Inferior parietal cortex (tissue), 1 donor: Measurements from ENCODE around the gene TNFRSF1B.

Experiments
- DNase-seq: peaks from one replicate; pipeline ENCODE4 v3.0.0-alpha.2; 2016; ENCODE audit errors: extremely low spot score

Gene TNFRSF1B

DNA sequence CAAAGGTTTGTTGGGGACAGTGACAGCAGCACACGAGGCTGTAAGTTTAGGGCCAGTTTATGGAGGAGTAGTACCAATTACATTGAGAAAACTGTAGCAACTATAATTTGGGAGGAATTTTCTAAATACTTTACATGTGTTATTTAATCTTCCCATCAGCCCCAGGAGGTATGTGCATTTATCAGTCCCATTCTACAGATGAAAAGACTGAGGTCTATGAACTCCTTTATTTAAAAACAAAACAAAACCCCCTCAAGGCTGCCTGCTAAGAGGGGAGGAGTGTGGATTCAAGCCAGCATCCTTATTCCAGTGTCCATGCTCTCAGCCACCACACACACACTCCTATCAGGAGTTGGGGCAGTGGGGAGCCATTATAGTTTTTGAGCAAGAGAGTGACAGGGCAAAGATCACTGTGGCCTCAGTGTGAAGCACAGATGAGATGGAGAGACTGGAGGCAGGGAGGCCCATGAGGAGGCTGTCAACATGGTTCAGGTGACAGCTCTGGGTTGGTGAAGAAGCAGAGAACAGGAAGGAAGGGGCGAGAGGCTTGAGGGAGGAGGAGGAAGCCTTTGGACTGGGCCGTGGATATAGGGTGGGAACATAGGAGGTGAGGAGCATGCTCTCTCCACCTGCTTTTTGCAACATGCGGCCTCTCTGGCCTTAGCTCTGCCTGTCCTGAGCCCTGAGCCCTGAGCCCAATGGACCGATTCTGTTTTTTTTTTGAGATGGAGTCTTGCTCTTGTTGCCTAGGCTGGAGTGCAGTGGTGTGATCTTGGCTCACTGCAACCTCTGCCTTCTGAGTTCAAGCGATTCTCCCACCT is 9.7 kb downstream of the TNFRSF1B start:
- no peak for DNase-seq

DNA sequence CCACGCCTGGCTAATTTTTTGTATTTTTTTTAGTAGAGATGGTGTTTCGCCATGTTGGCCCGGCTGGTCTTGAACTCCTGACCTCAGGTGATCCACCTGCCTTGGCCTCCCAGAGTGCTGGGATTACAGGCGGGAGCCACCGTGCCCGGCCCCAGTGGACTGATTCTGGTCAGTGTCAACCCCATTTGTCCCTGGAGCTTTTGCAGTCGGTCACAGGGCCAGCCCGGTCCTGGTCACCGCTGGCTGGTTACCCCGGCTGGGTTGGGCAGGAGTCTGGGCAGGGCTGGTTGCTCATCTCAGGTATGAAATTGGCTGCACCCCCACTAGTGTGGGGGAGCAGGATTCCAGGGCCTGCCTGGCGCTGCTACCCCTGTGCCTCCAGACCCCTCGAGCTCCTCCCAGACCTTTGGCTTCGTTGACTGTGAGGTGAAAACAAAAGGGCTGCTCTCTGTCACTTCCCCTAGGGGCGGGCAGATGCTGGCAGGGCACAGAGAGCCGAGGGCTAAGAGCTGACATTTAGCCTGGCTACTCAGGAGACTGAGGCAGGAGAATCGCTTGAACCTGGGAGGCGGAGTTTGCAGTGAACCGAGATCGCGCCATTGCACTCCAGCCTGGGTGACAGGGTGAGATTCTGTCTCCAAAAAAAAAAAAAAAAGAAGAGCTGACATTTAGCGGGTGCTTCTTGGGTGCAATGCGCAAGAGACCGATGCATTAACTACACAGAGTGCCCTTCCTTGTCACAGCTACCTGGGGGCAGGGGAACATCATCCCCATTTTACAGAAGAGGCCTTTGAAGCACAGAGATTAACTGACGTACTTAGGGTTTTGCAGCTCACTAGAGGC is 10.6 kb downstream of the TNFRSF1B start:
- DNase-seq = no peak

DNA sequence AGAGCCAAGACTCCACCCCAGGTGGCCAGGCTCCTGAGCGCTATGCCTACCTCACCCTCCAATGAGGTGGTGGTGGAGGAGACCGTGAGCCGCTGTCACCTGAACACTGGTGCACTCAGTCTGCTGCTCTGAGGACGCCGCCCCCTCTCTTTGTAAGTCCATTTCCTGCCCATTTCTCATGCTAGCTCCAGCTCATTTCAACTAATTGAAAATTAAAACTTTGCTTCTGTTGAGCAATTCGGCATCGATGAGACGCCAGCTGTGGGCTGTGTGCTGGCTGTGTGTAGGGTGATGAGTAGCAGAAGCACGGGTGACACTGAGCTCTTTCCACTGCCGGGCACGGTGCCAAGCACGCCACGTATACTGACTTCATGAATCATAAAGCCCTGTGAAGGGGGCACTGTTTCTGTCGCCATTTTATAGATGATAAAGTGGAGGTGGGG is 11.2 kb downstream of the TNFRSF1B start:
- DNase-seq = no peak

DNA sequence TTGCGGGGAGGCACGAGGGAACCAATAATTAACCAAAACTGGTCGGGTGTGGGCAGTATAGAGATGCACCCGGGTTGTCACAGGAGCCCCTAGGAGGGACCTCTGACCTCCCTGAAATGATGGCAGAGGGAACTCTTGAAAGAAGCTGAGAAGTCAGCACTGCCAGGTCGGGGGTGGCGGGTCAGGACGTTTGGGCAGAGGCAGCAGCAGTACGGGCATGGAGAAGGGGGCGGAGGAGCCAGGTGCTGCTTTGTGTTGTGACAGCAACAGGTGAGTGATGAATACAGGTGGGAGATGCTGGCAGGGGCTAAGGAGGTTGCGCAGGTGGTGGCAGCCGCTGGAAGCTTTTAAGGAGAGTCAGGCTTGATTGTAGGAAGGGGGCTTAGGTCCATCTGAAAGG is 11.7 kb downstream of the TNFRSF1B start:
- no peak for DNase-seq

DNA sequence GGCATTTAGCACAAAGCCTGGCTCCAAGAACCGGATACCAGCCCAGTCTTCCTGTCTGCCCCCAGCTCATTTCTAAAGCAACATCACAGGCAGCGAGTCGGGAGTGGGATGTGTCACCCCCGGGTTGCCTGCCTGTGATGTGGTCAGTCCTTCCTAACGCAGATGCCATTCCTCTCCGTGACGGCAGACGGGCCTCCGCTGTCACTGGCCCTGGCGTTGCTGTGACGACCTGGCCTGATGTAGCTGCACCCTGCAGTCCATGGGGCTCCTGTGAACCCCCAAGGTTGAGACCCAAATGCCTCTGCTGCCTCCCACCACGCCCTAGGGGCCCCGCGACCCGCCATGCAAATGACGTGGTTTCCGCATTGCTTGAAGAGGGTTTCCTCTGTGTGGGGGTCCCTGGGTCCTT is 12.3 kb downstream of the TNFRSF1B start:
- no peak for DNase-seq

DNA sequence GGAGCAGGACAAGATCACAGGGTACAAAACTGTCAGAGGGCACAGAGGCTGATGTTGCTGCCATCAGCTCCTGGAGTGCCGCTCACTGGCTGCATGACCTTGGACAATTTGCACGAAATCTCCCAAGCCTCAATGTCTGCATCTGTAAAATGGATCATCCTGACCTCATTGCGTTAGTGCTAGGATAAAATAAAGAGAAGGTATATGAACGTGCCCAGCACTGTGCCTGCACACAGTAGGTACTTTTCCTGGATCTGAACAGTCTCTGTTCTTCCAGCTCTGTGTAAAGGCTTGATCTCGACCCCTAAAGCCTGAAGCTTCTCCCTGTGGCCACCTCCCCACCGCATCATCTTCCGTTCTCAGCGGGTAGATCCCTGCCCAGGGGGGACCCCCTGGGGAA is 12.9 kb downstream of the TNFRSF1B start:
- DNase-seq = no peak

DNA sequence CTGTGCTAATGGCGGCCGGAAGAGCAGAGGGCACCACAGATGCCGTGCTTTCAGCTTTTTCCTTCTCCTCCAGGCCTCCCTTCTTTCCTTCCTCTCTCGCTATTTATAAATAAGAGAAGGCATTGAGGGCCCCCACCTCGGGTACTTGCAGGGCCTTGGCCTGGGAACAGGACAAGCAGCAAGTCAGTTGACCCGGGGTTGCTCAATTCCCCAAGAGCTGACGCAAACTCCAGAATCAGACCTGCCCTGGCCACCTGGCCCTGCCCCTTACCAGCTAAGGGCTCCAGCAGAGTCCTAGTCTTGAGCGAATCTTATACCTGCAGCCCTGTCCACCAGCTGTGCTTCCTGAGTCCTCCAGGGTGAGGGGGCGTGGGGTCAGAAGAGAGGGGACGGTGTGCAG is 13.5 kb downstream of the TNFRSF1B start:
- DNase-seq = peak; percentile 17

DNA sequence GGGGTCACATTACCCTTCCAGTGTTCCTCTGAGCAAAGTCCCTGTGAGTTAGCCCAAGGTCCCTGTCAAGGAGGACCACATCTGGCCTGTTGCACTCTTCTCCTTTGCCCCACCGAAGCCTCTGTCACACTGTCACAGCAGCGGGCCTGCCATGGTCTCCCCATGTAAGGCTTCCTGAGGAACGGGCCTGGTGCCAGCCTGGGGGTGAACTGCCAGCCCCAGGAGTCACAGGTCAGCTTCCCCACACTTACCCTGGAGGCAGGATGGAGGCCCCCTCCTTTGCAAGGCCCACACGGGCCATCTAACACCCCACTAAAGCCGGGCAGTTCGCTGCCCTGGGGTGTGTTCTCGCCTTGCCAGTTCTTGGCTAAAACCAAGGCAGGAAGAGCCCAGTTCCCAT is 14.1 kb downstream of the TNFRSF1B start:
- no peak for DNase-seq

DNA sequence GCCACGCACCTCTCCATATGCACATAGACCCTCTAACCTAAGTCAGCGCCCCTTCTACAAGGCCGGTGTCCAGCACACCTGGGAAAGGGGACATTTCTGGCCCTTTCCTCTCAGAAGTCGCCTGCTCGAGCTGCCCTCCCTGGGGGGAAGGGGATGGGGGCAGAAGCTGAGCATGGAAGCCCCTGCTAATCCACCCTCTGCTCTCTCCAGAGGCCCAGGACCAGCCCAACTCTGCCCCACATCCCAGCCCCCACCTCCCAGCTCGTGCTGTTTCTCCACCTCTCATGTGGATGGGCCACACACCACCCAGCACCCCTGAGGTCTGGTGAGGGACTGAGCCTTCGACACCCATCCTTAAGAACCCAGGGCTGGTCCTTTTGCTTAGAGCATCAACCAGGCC is 14.8 kb downstream of the TNFRSF1B start:
- DNase-seq = no peak

DNA sequence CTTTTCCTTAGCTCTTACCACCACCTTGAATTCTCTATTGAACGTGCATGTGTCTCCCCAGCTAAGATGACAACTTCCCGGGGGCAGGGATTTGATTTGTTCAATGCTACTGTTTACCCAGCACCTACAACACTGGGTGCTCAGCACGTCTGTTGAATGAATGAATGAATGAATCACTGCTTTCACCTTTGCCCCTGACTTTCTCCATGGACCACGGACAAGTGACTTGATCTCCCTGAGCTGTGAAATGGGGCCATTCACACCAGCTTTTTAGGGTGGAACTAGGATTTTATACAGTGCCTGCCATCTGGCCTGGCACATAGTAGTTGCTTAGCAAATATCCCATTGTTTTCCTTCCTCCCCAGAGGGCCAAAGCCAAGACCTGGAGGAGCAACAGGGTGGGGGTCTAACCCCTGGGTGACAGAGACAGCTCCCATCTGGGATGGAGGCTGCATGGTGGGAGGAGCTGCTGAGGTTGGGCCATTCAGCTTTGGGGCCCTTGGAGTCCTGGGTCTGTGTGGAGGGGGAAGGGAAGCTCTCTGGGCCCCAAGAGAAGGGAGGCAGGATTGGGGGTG is 15.7 kb downstream of the TNFRSF1B start:
- DNase-seq = no peak

DNA sequence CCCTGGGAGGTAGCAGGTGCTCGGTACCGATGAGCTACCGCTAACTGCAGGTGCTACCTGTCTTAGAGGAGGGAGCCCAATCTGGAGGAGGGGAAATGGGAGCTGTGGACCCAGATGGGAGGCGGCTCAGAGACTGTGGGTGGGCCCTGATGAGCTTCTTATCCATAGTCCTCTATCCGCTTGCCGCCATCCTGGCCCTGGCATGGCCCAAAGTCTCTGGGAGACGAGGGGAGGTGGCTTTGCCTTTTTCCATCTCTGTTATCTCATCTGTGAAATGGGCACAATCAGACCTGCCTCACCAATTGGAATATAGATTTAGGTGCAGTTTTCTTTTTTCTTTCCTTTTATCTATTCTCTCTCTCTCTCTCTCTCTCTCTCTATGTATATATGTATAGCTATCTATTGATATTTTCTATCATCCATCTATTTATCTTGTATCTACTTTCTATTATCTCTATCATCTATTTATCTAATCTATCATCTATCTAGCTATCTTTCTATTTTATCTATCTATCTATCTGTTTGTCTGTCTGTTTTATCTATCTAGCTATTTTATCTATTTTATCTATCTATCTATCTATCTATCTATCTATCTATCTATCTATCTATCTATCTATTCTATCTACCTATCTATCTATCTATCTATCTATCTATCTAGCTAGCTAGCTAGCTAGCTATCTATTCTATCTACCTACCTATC is 16.5 kb downstream of the TNFRSF1B start:
- DNase-seq = no peak

DNA sequence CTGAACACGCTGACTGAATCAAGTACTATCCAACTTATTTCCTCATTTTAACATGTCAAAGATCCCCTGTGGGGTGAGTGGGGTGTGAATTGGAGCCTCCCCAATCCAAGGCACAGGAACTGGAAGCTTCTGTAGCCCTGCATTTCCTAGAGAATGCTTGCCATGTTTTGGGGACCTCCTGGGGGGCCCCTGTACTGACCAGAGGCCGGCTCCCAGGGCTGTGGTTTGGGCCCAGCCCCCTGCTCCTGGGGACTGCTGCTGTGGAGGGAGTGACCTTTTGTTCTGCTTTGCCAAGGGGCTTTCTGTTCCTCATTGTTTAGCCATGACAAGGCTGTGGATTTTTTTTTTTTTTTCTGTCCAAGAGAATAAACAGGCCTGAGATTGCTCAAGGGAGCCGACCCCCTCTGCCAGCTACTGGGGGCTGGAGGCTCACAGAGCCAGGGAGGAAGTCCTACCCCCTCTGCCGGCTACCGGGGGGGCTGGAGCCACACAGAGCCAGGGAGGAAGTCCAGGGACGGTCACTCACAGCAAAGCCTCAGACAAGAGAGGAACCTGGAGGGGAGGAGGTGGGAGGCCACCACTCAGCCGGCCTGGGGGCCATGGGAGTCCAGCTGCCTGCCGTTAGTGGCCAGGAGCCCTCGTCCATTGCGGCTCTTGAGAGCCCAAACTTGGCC is 17.4 kb downstream of the TNFRSF1B start:
- DNase-seq = peak; percentile 8

DNA sequence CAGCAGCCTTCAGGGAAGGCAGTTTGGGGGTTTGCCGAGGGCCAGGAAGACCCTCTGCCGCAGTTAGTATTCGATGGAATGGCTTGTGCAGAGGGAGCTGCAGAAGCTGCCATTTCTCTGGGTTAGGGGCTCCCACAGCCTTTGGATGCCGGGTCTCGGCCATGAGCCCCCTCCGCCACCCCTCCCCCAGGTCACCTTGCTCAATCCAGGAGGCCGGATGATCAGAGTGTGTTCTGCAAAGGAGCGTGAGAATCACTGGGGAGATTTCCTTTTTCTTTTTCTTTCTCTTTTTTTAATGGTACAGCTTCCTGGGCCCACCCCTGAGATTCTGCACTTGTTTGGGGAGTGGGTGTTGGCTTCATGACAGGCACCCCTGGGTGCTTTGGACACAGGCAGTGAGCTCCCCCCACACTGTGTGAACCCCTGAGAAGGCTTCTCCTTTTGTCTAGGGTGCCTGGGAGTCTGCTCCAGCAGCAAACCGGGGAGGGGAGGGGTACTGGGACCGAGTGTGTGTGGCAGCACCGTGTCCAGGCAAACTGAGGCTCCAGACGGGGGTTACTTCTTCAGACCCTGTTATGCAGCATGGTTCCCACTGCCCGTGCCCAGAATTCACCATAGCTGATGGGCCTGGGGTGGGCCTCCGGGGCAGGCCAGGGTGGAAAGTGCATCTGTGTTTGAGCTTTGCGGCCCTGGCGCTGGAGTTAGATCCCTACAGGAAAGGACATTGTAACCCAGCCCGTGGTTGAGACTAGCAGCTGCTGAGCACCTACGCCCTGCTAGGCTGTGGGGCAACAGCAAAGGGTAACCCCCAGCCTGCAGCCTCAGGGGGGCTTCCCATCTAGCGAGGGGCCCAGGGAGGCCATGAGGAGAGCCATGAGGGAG is 18.5 kb downstream of the TNFRSF1B start:
- no peak for DNase-seq

DNA sequence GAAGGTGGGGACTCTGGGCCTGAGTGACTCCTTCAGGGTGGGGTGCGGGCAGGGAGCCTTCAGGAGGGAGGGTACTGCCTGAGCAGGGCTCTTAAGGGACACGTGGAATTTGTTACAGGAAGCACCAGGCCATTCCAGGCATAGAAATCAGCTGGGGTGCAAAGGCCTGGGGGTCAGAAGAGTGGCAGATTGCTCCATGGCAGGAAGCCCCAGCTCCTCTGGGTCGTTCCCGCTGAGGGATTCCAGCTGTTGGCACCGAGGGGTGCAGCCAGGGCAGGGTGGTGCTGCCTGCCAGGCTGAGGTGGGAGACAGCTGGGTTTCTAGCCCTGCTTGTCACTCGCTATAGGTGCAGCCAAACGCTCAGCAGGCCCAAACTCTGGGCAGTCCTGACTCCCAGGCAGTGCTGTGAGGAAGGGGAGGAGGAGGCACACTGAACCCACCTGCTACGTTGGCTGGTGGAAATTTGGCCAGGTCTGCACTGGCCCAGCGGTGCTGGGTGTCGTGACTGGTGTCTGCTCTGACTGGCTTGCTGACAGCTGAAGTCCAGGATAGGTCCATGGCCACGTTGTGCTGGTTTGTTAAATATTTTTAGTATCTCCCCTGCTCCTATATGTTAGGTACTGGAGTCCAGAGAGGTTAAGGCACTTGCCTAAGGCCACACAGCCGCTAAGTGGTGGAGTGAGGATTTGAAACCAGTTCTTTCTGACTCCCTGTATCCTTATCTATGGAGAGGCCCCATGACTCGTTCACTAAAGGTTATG is 19.3 kb downstream of the TNFRSF1B start:
- DNase-seq = no peak

DNA sequence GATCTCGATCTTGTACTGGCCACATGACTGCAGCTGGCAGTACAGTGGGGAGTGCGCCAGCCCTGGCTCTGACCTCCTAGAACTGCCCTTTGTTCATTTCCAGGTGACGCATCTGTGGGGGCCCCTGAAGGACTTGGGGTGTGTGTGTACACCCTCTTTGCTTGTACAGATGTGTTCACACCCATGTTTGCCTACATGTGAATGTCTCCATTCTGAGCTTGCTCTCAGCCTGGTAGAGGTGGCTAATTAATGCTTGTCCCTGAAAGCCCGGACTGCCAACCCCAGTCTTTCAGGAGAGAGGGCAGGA is 19.8 kb downstream of the TNFRSF1B start:
- no peak for DNase-seq

DNA sequence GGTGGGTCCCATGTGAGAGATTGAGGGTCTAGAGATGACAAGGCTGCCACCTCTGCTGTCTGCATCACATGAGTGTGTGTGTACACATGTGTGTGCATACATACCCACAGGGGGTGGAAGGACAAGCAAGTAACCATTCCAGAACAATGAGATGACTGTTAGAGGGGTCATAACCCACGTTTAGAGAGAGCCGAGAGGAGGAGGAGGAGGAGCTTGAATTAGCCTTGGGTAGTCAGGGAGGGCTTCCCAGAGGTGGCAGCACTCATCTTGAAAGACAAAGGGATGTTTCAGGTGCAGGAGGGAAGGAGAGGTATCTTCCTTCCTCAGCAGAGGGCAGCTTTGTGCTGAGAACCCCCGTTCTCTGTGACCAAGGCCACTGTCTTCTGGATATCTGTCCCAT is 21.3 kb downstream of the TNFRSF1B start:
- DNase-seq = no peak

DNA sequence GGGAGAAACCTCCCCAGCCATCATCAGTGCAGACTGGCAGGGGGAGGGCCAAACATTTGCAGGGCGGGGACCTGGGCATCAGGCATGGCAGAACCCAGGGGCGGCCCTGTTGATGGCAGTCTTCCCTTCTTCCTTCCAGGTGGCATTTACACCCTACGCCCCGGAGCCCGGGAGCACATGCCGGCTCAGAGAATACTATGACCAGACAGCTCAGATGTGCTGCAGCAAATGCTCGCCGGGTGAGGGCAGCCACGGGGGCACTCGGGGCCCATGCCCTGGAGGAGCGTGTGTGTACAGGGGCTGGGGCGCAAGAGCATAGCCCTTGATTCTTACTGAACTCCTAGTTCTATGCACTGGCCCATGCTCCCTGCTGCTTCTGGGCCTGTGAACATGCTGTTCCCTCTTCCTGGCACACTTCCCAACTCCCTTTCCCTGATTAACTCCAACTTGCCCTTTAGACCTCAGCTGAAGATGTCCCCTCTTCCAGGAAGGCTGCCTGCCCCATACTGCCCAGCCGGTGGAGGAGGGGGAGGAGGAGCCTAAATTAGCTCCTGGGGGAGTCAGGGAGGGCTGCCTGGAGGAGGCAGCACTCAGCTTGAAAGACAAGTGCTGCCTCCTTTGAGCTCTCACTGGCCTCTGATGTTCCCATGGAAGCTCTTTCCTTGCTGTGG is 22.0 kb downstream of the TNFRSF1B start:
- no peak for DNase-seq

DNA sequence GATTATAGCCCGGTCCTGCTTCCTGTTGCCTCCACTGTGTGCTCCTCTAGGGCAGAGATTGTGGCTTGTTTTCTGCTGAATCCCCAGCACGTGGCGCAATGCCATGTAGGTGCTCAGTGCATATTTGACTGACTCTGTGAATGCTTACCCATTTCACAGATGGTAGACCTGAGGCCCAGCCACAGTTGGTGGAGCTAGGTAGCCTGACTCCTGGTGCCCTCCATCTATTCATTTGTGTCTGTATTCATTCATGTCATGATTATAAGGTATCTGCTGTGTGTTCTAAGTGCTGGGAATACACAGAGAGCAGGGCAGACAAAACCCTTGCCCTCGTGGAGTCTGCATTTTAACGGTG is 22.5 kb downstream of the TNFRSF1B start:
- no peak for DNase-seq

DNA sequence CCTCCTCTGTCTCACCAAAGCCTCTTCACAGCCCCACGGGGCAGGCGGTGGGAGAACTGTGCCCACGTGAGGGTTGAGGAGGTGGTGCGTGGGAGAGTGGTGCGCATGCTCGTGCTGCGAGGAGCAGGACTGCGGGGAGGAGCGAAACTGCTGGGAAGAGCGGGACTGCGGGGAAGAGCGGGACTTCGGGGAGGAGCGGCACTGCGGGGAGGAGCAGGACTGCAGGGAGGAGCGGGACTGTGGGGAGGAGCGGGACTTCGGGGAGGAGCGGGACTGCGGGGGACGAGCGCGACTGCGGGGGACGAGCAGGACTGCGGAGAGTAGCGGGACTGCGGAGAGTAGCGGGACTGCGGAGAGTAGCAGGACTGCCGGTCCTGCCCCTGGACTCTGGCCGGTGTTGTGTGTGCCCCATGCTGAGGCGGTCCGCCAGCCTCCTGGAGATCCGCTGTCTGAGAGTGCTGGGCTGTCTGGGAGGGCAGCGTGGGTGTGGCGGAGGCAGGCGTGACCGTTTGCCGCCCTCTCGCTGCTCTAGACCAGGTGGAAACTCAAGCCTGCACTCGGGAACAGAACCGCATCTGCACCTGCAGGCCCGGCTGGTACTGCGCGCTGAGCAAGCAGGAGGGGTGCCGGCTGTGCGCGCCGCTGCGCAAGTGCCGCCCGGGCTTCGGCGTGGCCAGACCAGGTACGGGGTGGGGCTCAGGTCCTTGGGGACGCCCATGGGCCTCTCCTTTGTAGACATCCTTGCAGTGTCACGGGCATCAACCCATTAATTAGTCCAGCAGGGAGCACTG is 24.6 kb downstream of the TNFRSF1B start:
- no peak for DNase-seq
